Activated effector memory CD4-positive, alpha-beta T cell treated with anti-CD3 and anti-CD28 coated beads, Interleukin-2, amount 50 U/mL, for 16 hours (primary cell): Measurements from ENCODE around the gene RAB44.

Experiments used
- DNase-seq: peaks from one replicate; pipeline ENCODE4 v3.0.0-alpha.2; 2020

RAB44 gene

GRCh38 chr6:36731622-36732310 is 34.1 kb downstream of the RAB44 start:
- no peak for DNase-seq

GRCh38 chr6:36733300-36733699 is 35.7 kb downstream of the RAB44 start:
- DNase-seq = no peak

GRCh38 chr6:36734486-36735060 is 36.9 kb downstream of the RAB44 start:
- DNase-seq = no peak

GRCh38 chr6:36735110-36736071 is 37.8 kb downstream of the RAB44 start:
- DNase-seq = no peak

- DNase-seq = no peak
Measured at GRCh38 chr6:36737043-36737785, 39.6 kb downstream of the RAB44 start.

GRCh38 chr6:36738108-36738507 is 40.5 kb downstream of the RAB44 start:
- no peak for DNase-seq

- DNase-seq = no peak
Measured at GRCh38 chr6:36739947-36740817, 42.6 kb downstream of the RAB44 start.

GRCh38 chr6:36740818-36741179 is 43.2 kb downstream of the RAB44 start:
- DNase-seq = no peak

- no peak for DNase-seq
Measured at GRCh38 chr6:36742146-36742545, 44.5 kb downstream of the RAB44 start.

- no peak for DNase-seq
Measured at GRCh38 chr6:36743032-36743431, 45.4 kb downstream of the RAB44 start.

- no peak for DNase-seq
Measured at GRCh38 chr6:36743538-36744303, 46.1 kb downstream of the RAB44 start.

- no peak for DNase-seq
Measured at GRCh38 chr6:36744304-36744673, 46.7 kb downstream of the RAB44 start.

- no peak for DNase-seq
Measured at GRCh38 chr6:36745283-36745682, 47.7 kb downstream of the RAB44 start.

GRCh38 chr6:36745836-36746235 is 48.2 kb downstream of the RAB44 start:
- DNase-seq = no peak

GRCh38 chr6:36746251-36746650 is 48.6 kb downstream of the RAB44 start:
- no peak for DNase-seq

- DNase-seq = no peak
Measured at GRCh38 chr6:36749829-36750489, 52.3 kb downstream of the RAB44 start.

- DNase-seq = no peak
Measured at GRCh38 chr6:36751091-36751490, 53.5 kb downstream of the RAB44 start.

- DNase-seq = no peak
Measured at GRCh38 chr6:36751833-36752186, 54.2 kb downstream of the RAB44 start.

GRCh38 chr6:36752187-36752885 is 54.7 kb downstream of the RAB44 start:
- no peak for DNase-seq

- DNase-seq = no peak
Measured at GRCh38 chr6:36752886-36753506, 55.4 kb downstream of the RAB44 start.
